GM12878 (cell line): ENCODE results near the gene RSAD2. TPM values are rescaled to one million over a fixed set of nuclear protein-coding genes. Genes with fewer than 3 reads are reported as not detected.
A peak's percentile ranks its signal among the peaks of the same experiment; 100 is the strongest.

ENCODE experiments used
- ATAC-seq: fragments of 200-7000 bp; cut with Tn5 transposase; 3 replicates; pipeline ENCODE4 v1.9.1; 2020; ENCODE audit warnings: mild to moderate bottlenecking, moderate library complexity
- Bru-seq: library from RNA; stranded (reverse); fragments of 400-500 nt; gene quantifications from one replicate; lab custom pipeline; 2021; lab: Mats Ljungman, UMichigan
- BruChase-seq, 2 experiments: library from RNA; stranded (reverse); fragments of 400-500 nt; gene quantifications; one replicate each; lab custom pipeline; 2021; lab: Mats Ljungman, UMichigan
- BruUV-seq: library from RNA; stranded (reverse); fragments of 400-500 nt; replicated peaks from 2 replicates; lab custom pipeline; 2021; lab: Mats Ljungman, UMichigan
- CTCF ChIA-PET: fragments of 300-600 bp; sonication (Branson Sonifier 250); formaldehyde crosslinking; extraction: SDS; loops from one replicate; lab custom pipeline; 2021; ENCODE audit warnings: inconsistent platforms; lab: Yijun Ruan, JAX
- POLR2A ChIA-PET: fragments of 350-600 bp; formaldehyde crosslinking; extraction: SDS; loops from one replicate; lab custom pipeline; 2021; ENCODE audit warnings: inconsistent platforms; lab: Charles Lee
- RAD21 ChIA-PET: fragments of 300-600 bp; sonication (Branson Sonifier 250); formaldehyde crosslinking; loops from one replicate; lab custom pipeline; 2023; ENCODE audit warnings: antibody characterized with exemption; ENCODE audit not compliant: unreplicated experiment; lab: Charles Lee
- SMC1A ChIA-PET: fragments of 300-600 bp; sonication (Branson Sonifier 250); formaldehyde crosslinking; loops from one replicate; lab custom pipeline; 2023; ENCODE audit not compliant: unreplicated experiment, uncharacterized antibody; lab: Charles Lee
- DNase-seq: peaks from one replicate; pipeline ENCODE4 v3.0.0-alpha.2; 2011; ENCODE audit warnings: low read depth, low spot score
- FAIRE-seq: peaks from 3 replicates; lab custom pipeline; 2011; peaks lifted over from hg19 to GRCh38; lab: Jason Lieb, UNC
- H2AFZ ChIP-seq: 2 replicates; pipeline ENCODE4 v1.6.0; 2011; ENCODE audit warnings: low read depth, low read length, control low read depth; ENCODE audit not compliant: control insufficient read depth
- H3K27ac ChIP-seq: 2 replicates; pipeline ENCODE4 v1.5.1; 2011; ENCODE audit warnings: control low read depth; ENCODE audit not compliant: control insufficient read depth, insufficient read depth
- H3K27me3 ChIP-seq, 2 experiments: replicated peaks in 1 of 2; 2 replicates each; pipeline versions ENCODE4 v1.6.0 to v1.6.1; 2011; ENCODE audit warnings: low read length in 1 of 2; ENCODE audit not compliant: control insufficient read depth in 2 of 2, insufficient read depth in 2 of 2
- H3K36me3 ChIP-seq, 2 experiments: 2 replicates each; pipeline ENCODE4 v1.5.1; 2011; ENCODE audit warnings: low read length in 1 of 2; ENCODE audit not compliant: control insufficient read depth in 2 of 2, insufficient read depth in 2 of 2
- H3K4me1 ChIP-seq: 2 replicates; pipeline ENCODE4 v1.6.1; 2011; ENCODE audit warnings: mild to moderate bottlenecking, low read length, moderate library complexity, mixed read lengths; ENCODE audit not compliant: control insufficient read depth, insufficient read depth
- H3K4me2 ChIP-seq: 2 replicates; pipeline ENCODE4 v1.6.0; 2011; ENCODE audit warnings: control low read depth; ENCODE audit not compliant: control insufficient read depth, insufficient read depth
- H3K4me3 ChIP-seq: fragments of 200-600 bp; sonication (generic); 2 replicates; pipeline ENCODE4 v1.5.1; 2016
- H3K79me2 ChIP-seq: 2 replicates; pipeline ENCODE4 v1.6.0; 2011; ENCODE audit warnings: low read length; ENCODE audit not compliant: control insufficient read depth, insufficient read depth
- H3K9ac ChIP-seq: 2 replicates; pipeline ENCODE4 v1.8.0; 2011; ENCODE audit warnings: low read length, control low read depth, mixed read lengths; ENCODE audit not compliant: control insufficient read depth, insufficient read depth
- H3K9me3 ChIP-seq: replicated peaks from 3 replicates; pipeline ENCODE4 v1.5.1; 2011; ENCODE audit warnings: mild to moderate bottlenecking, low read length; ENCODE audit not compliant: control insufficient read depth, insufficient read depth
- H4K20me1 ChIP-seq: 2 replicates; pipeline ENCODE4 v1.6.0; 2011; ENCODE audit not compliant: control insufficient read depth, insufficient read depth
- BCL11A ChIP-seq: IDR thresholded peaks from 2 replicates; pipeline ENCODE4 v1.6.1; 2011; ENCODE audit warnings: low read depth, low read length
- CREB1 ChIP-seq: IDR thresholded peaks from 2 replicates; pipeline ENCODE4 v1.6.1; 2012; ENCODE audit warnings: low read depth, mild to moderate bottlenecking, inconsistent platforms
- DPF2 ChIP-seq: fragments of 450-650 bp; IDR thresholded peaks from 2 replicates; pipeline ENCODE4 v1.6.1; 2017; ENCODE audit warnings: mild to moderate bottlenecking
- ETV6 ChIP-seq, 2 experiments: fragments of 450-650 bp in 1 of 2; IDR thresholded peaks in 1 of 2; conservative IDR thresholded peaks in 1 of 2; 2 replicates each; pipeline ENCODE4 v1.6.1; 2014; ENCODE audit warnings: antibody characterized with exemption in 1 of 2, borderline replicate concordance in 1 of 2, low read depth in 1 of 2, mild to moderate bottlenecking in 1 of 2, moderate library complexity in 1 of 2
- IKZF1 ChIP-seq: fragments of 450-650 bp; conservative IDR thresholded peaks from 2 replicates; pipeline ENCODE4 v1.6.1; 2017; ENCODE audit warnings: antibody characterized with exemption, mild to moderate bottlenecking
- MEF2B ChIP-seq: fragments of 450-650 bp; IDR thresholded peaks from 2 replicates; pipeline ENCODE4 v1.6.1; 2018; ENCODE audit warnings: mild to moderate bottlenecking, moderate library complexity; ENCODE audit not compliant: partially characterized antibody, poor library complexity, severe bottlenecking
- NFXL1 ChIP-seq: fragments of 450-650 bp; IDR thresholded peaks from 2 replicates; pipeline ENCODE4 v1.6.1; 2017; ENCODE audit warnings: antibody characterized with exemption, mild to moderate bottlenecking, borderline replicate concordance
- RB1 ChIP-seq: fragments of 450-650 bp; formaldehyde crosslinking; IDR thresholded peaks from 2 replicates; pipeline ENCODE4 v1.6.1; 2017; ENCODE audit warnings: mild to moderate bottlenecking, borderline replicate concordance
- SPI1 ChIP-seq: IDR thresholded peaks from 2 replicates; pipeline ENCODE4 v1.6.1; 2011; ENCODE audit warnings: low read depth, mild to moderate bottlenecking, low read length, moderate library complexity, borderline replicate concordance; ENCODE audit not compliant: insufficient read depth
- TCF3 ChIP-seq: IDR thresholded peaks from 2 replicates; pipeline ENCODE4 v1.6.1; 2012; ENCODE audit warnings: low read depth, mild to moderate bottlenecking, low read length, borderline replicate concordance; ENCODE audit not compliant: insufficient read depth
- WRNIP1 ChIP-seq: IDR thresholded peaks from 2 replicates; pipeline ENCODE4 v1.6.1; 2011; ENCODE audit warnings: low read depth, low read length, improper control_type of control experiment, borderline replicate concordance
- ZNF217 ChIP-seq: fragments of 450-650 bp; IDR thresholded peaks from 2 replicates; pipeline ENCODE4 v1.6.1; 2017; ENCODE audit warnings: antibody characterized with exemption, mild to moderate bottlenecking
- WGBS: methylation state at CpG from one replicate; pipeline ENCODE4 v1.1.6; 2016; ENCODE audit warnings: low lambda C conversion rate; ENCODE audit not compliant: insufficient replicate concordance, insufficient coverage; ENCODE audit errors: missing lambda C conversion rate; 5-methylcytosine and 5-hydroxymethylcytosine counted together
- in situ Hi-C: fragments of 300-500 bp; cut with MboI; formaldehyde crosslinking; loops from 9 replicates; pipeline ENCODE4 v1.14.3; 2018; ENCODE audit warnings: mixed read lengths
- intact Hi-C: fragments of 100-400 bp; cut with micrococcal nuclease; formaldehyde crosslinking; loops from one replicate; pipeline ENCODE4 v1.14.2; 2022; ENCODE audit not compliant: unreplicated experiment
- long read RNA-seq, 2 experiments: library from polyadenylated mRNA; unstranded; transcript quantifications; one replicate each; pipeline ENCODE4 v2.0.0, GENCODE V29; 2019 to 2020
- polyA minus RNA-seq, 3 experiments: library from RNA; depleted of rRNA, polyadenylated mRNA; stranded (reverse); fragments of >200 nt; gene quantifications; 2 replicates each; pipeline ENCODE4 v1.2.3, GENCODE V29; 2011
- polyA plus RNA-seq, 11 experiments: library from polyadenylated mRNA; depleted of rRNA in 4 of 11; unstranded in 6 of 11; stranded (reverse) in 5 of 11; fragments of >200 nt; fragmentation: Nextera tagmentation in 4 of 11; fragmentation: Illumina TruSeq in 1 of 11; extraction: Ambion mirVana in 4 of 11; extraction: Trizol in 1 of 11; gene quantifications; 1 replicate in 1 of 11; 2 replicates in 10 of 11; pipeline versions ENCODE4 v1.2.1 to v1.2.3, GENCODE V29; 2011 to 2016; ENCODE audit warnings: inconsistent platforms in 2 of 11, missing spikeins in 2 of 11, low read depth in 1 of 11
- total RNA-seq, 4 experiments: library from RNA; depleted of rRNA in 3 of 4; stranded (reverse); fragments of >200 nt in 3 of 4; fragmentation: Illumina TruSeq in 1 of 4; extraction: Trizol in 1 of 4; gene quantifications; 2 replicates each; pipeline versions ENCODE4 v1.2.1 to v1.2.3, GENCODE V29; 2013 to 2021
- TF ChIP-seq, protein P1 (sequence below): IDR thresholded peaks from 2 replicates; pipeline ENCODE4 v1.6.1; 2012; ENCODE audit warnings: low read depth, low read length, improper control_type of control experiment
- TF ChIP-seq, protein P2 (sequence below): IDR thresholded peaks from 2 replicates; pipeline ENCODE4 v1.6.1; 2011; ENCODE audit warnings: low read depth, mild to moderate bottlenecking, low read length, moderate library complexity, borderline replicate concordance; ENCODE audit errors: extremely low read depth

Gene RSAD2, protein sequence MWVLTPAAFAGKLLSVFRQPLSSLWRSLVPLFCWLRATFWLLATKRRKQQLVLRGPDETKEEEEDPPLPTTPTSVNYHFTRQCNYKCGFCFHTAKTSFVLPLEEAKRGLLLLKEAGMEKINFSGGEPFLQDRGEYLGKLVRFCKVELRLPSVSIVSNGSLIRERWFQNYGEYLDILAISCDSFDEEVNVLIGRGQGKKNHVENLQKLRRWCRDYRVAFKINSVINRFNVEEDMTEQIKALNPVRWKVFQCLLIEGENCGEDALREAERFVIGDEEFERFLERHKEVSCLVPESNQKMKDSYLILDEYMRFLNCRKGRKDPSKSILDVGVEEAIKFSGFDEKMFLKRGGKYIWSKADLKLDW
- total RNA-seq (2013; cell fraction: nucleolus; rRNA removed) = 0.19 and 0.49 TPM in 2 replicates
- total RNA-seq (2014; rRNA removed) (0.54 and 0.73 TPM in 2 replicates), total RNA-seq (2014; rRNA removed; fragmentation: Illumina TruSeq; extraction: Trizol) (0.60 and 0.72 TPM in 2 replicates), total RNA-seq (2021) (0.87 and 1.2 TPM in 2 replicates), polyA plus RNA-seq (2011; rRNA removed) (0.75 and 0.76 TPM in 2 replicates), polyA plus RNA-seq (2014; fragmentation: Illumina TruSeq; extraction: Trizol) (0.74 and 0.90 TPM in 2 replicates), polyA plus RNA-seq (2014; fragmentation: Nextera tagmentation; extraction: Ambion mirVana) (under 1 TPM; 0.40 to 0.56 TPM), polyA plus RNA-seq (2014; rRNA removed) (0.67 and 1.1 TPM in 2 replicates), polyA plus RNA-seq (2016; fragmentation: Nextera tagmentation; extraction: Ambion mirVana) (under 1 TPM; 0.24 to 0.33 TPM), polyA minus RNA-seq (2011; rRNA and poly(A)+ RNA removed) (0.52 and 0.59 TPM in 2 replicates), Bru-seq, nascent RNA (percentile 33 among the genes with signal in this experiment), BruChase-seq, experiment 1, labeled RNA remaining after a 6-hour chase (percentile 25 among the genes with signal in this experiment), BruChase-seq, experiment 2, labeled RNA remaining after a 2-hour chase (percentile 29 among the genes with signal in this experiment)
- polyA plus RNA-seq (2011; ENCODE audit: low read depth) = 1.3 TPM
- polyA plus RNA-seq (2011; cell fraction: cytosol; rRNA removed) = 0.27 TPM in 2 replicates
- polyA plus RNA-seq (2011; cell fraction: nucleus; rRNA removed) = 0.52 and 0.86 TPM in 2 replicates
- polyA plus RNA-seq (2012) = 0.88 and 1.7 TPM in 2 replicates
- not detected in 2 replicates for polyA minus RNA-seq (2011; cell fraction: cytosol; rRNA and poly(A)+ RNA removed)
- 0.97 and 1.4 TPM in 2 replicates for polyA minus RNA-seq (2011; cell fraction: nucleus; rRNA and poly(A)+ RNA removed)
- long read RNA-seq, experiment 1, partial matches to known transcripts = 0 of 1 reads
- long read RNA-seq, experiment 1, other reads (novel, unspliced or antisense) = 0 of 1 reads
- long read RNA-seq, experiment 2, partial matches to known transcripts = 0 of 4 reads
- long read RNA-seq, experiment 2, other reads (novel, unspliced or antisense) = 1 of 4 reads

DNA sequence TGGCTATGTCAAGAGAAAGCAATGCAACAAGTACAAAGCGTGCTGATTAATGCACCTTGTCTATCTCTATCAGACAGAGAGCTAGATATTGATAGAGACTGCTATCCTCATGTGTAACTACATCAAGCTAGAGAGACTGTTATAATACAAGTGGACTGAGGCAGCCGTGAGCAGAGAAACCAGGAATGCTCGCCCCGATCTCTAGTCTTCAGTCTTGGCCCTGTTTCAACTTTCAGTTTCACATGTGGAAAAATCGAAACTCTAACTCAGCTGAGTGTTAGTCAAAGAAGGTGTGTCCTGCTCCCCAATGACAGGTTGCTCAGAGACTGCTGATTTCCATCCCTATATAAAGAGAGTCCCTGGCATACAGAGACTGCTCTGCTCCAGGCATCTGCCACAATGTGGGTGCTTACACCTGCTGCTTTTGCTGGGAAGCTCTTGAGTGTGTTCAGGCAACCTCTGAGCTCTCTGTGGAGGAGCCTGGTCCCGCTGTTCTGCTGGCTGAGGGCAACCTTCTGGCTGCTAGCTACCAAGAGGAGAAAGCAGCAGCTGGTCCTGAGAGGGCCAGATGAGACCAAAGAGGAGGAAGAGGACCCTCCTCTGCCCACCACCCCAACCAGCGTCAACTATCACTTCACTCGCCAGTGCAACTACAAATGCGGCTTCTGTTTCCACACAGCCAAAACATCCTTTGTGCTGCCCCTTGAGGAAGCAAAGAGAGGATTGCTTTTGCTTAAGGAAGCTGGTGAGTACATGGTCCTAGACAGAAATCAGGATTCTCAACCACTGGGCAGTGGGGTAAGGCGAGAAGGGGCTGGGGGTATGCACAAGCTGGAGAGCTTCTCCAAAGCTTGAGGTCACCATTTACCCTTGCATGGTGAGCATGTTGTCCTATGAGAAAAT lies at the start of gene RSAD2:
RSAD2 (plus strand) TSS at position 376 of the 903 bp plus-strand sequence; CDS start at position 400, 24 bp downstream.
- peak within 1 kb of the TSS; percentile 88 for H3K4me2 ChIP-seq
- TF ChIP-seq IKZF1 = no peak
- TF ChIP-seq TCF3 = no peak
- no peak for TF ChIP-seq MEF2B
- TF ChIP-seq ETV6 (conservative IDR thresholded peaks at IDR 0.05 in 1 of 2, IDR thresholded peaks at IDR 0.05 in 1 of 2; ENCODE audit: borderline replicate concordance in 1 of 2, low read depth in 1 of 2) = no peak
- TF ChIP-seq, protein P1, sequence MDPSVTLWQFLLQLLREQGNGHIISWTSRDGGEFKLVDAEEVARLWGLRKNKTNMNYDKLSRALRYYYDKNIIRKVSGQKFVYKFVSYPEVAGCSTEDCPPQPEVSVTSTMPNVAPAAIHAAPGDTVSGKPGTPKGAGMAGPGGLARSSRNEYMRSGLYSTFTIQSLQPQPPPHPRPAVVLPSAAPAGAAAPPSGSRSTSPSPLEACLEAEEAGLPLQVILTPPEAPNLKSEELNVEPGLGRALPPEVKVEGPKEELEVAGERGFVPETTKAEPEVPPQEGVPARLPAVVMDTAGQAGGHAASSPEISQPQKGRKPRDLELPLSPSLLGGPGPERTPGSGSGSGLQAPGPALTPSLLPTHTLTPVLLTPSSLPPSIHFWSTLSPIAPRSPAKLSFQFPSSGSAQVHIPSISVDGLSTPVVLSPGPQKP = no peak
- no peak for TF ChIP-seq CREB1
- TF ChIP-seq, protein P2, sequence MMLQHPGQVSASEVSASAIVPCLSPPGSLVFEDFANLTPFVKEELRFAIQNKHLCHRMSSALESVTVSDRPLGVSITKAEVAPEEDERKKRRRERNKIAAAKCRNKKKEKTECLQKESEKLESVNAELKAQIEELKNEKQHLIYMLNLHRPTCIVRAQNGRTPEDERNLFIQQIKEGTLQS = no peak
- TF ChIP-seq ZNF217 = no peak
- TF ChIP-seq BCL11A = no peak
- no peak for TF ChIP-seq RB1
- no peak for TF ChIP-seq WRNIP1
- no peak for TF ChIP-seq DPF2
- TF ChIP-seq NFXL1 = no peak
- no peak for TF ChIP-seq SPI1
- ChIA-PET RAD21 (interaction anchor here (0.9 to 1.6 kb wide), 4 partner anchors 12 to 39 kb away, joined by 3 to 6 read pairs (median 5); partner anchors contain the start of gene CMPK2), CTCF (interaction anchor here (0.7 to 4.4 kb wide), 10 partner anchors 9 to 1150 kb away, joined by 3 to 31 read pairs (median 6); partner anchors contain the start of gene CMPK2), SMC1A (interaction anchor here (1.0 to 3.1 kb wide), 7 partner anchors 10 to 177 kb away, joined by 3 to 25 read pairs (median 4); partner anchors contain the start of gene CMPK2), POLR2A (interaction anchor here (0.8 to 1.4 kb wide), 3 partner anchors 10 to 137 kb away, joined by 3 to 6 read pairs (median 4); partner anchors contain the start of gene CMPK2)
- H3K36me3 ChIP-seq = no peaks in the 10 kb centered on the region
- peak; percentile 15 for DNase-seq
- in situ Hi-C loops (no loop called here), intact Hi-C loops (no loop called here)
- peak; percentile 84 for ATAC-seq
- H2AFZ ChIP-seq = peak within 1 kb of the TSS; percentile 52
- no TSS peak for BruUV-seq
- H3K4me3 ChIP-seq = peak within 1 kb of the TSS; percentile 39; the same call in 1 of the 2 replicates
- peaks cover 0 to 2% of the 10 kb centered on the region in 2 experiments; a peak in 1 of 4 replicates for H3K27me3 ChIP-seq
- H3K9ac ChIP-seq = peak within 1 kb of the TSS; percentile 46; the same call in 1 of the 2 replicates
- peak; percentile 56 for FAIRE-seq
- H3K27ac ChIP-seq = no peak within 1 kb of the TSS
- no peaks in the 10 kb centered on the region for H4K20me1 ChIP-seq
- H3K4me1 ChIP-seq = peaks cover 13% of the 10 kb centered on the region
- no peaks in the 10 kb centered on the region; the same call in 1 of the 2 replicates for H3K79me2 ChIP-seq
- 32% methylated on average over 10 of the region's 10 CpGs for WGBS
- 0 out of 3 replicates have a peak, but pooled peaks cover 2% of the 10 kb centered on the region for H3K9me3 ChIP-seq
